Hepatocyte (in vitro differentiated cells): ENCODE results near the gene TRHDE.

Source experiments
- EZH2 ChIP-seq: fragments of 200-600 bp; sonication (generic); IDR thresholded peaks from 2 replicates; pipeline ENCODE4 v1.6.1; 2016; ENCODE audit warnings: antibody characterized with exemption, mild to moderate bottlenecking, borderline replicate concordance
- TF ChIP-seq, protein P1 (sequence below): fragments of 200-600 bp; sonication (generic); IDR thresholded peaks from 2 replicates; pipeline ENCODE4 v1.5.1; 2016; ENCODE audit warnings: antibody characterized with exemption, mild to moderate bottlenecking; ENCODE audit not compliant: poor library complexity

- TF ChIP-seq, protein P1, sequence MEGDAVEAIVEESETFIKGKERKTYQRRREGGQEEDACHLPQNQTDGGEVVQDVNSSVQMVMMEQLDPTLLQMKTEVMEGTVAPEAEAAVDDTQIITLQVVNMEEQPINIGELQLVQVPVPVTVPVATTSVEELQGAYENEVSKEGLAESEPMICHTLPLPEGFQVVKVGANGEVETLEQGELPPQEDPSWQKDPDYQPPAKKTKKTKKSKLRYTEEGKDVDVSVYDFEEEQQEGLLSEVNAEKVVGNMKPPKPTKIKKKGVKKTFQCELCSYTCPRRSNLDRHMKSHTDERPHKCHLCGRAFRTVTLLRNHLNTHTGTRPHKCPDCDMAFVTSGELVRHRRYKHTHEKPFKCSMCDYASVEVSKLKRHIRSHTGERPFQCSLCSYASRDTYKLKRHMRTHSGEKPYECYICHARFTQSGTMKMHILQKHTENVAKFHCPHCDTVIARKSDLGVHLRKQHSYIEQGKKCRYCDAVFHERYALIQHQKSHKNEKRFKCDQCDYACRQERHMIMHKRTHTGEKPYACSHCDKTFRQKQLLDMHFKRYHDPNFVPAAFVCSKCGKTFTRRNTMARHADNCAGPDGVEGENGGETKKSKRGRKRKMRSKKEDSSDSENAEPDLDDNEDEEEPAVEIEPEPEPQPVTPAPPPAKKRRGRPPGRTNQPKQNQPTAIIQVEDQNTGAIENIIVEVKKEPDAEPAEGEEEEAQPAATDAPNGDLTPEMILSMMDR: no peak
- TF ChIP-seq EZH2: no peak
Observed at GRCh38 chr12:72270961-72271360, 1.2 kb upstream of the TRHDE start.
